HS-27A (cell line): ENCODE measurements around the gene PDCD1.
"Not testable (repeated sequence)": the region's sequence is repeated elsewhere in the genome, so short reads cannot be mapped to it uniquely, and the experiment has no call there.

Experiments used
- DNase-seq: peaks from one replicate; pipeline ENCODE4 v3.0.0-alpha.2; 2012; ENCODE audit warnings: low read depth, missing footprints

Gene PDCD1

GRCh38 chr2:241833756-241834526 is 24.8 kb downstream of the PDCD1 start:
- DNase-seq = not testable (repeated sequence)

GRCh38 chr2:241833101-241833663 is 25.5 kb downstream of the PDCD1 start:
- DNase-seq = no peak

GRCh38 chr2:241827394-241827793 is 31.3 kb downstream of the PDCD1 start:
- no peak for DNase-seq

- not testable (repeated sequence) for DNase-seq
Measured at GRCh38 chr2:241823531-241824437, 34.9 kb downstream of the PDCD1 start.

- DNase-seq = no peak
Measured at GRCh38 chr2:241822264-241822623, 36.5 kb downstream of the PDCD1 start.

GRCh38 chr2:241821460-241822263 is 37.0 kb downstream of the PDCD1 start:
- DNase-seq = no peak

GRCh38 chr2:241820625-241821384 is 37.9 kb downstream of the PDCD1 start:
- no peak for DNase-seq

- not testable (repeated sequence) for DNase-seq
Measured at GRCh38 chr2:241819947-241820624, 38.6 kb downstream of the PDCD1 start.

- DNase-seq = no peak
Measured at GRCh38 chr2:241818943-241819270, 39.8 kb downstream of the PDCD1 start.

GRCh38 chr2:241818229-241818942 is 40.3 kb downstream of the PDCD1 start:
- no peak for DNase-seq

GRCh38 chr2:241817821-241818215 is 40.9 kb downstream of the PDCD1 start:
- not testable (repeated sequence) for DNase-seq

GRCh38 chr2:241817126-241817820 is 41.4 kb downstream of the PDCD1 start:
- no peak for DNase-seq

- DNase-seq = no peak
Measured at GRCh38 chr2:241816431-241817121, 42.1 kb downstream of the PDCD1 start.

- no peak for DNase-seq
Measured at GRCh38 chr2:241815477-241816430, 42.9 kb downstream of the PDCD1 start.

GRCh38 chr2:241814643-241815476 is 43.8 kb downstream of the PDCD1 start:
- no peak for DNase-seq

GRCh38 chr2:241814393-241814642 is 44.4 kb downstream of the PDCD1 start:
- no peak for DNase-seq
